PFSK-1 (cell line): ENCODE results near the gene TMEM242.

Experiments
- REST ChIP-seq, 2 experiments: IDR thresholded peaks; 2 replicates each; pipeline versions ENCODE4 v1.6.1 to v1.8.0; 2011 to 2012; ENCODE audit warnings: low read depth in 2 of 2, low read length in 2 of 2, control low read depth in 1 of 2, inconsistent platforms in 1 of 2, mild to moderate bottlenecking in 1 of 2, moderate library complexity in 1 of 2; ENCODE audit not compliant: insufficient read depth in 1 of 2
- SIN3A ChIP-seq: IDR thresholded peaks from 2 replicates; pipeline ENCODE4 v1.6.1; 2012; ENCODE audit warnings: mild to moderate bottlenecking, low read length, moderate library complexity, borderline replicate concordance; ENCODE audit not compliant: insufficient read depth

- TF ChIP-seq REST (IDR thresholded peaks at IDR 0.05; ENCODE audit: insufficient read depth in 1 of 2, low read depth in 2 of 2, low read length in 2 of 2) (no peak), SIN3A (no peak)
Observed at GRCh38 chr6:157276731-157277130, 46.6 kb downstream of the TMEM242 start.
